GM23248 (cell line): ENCODE measurements around the gene HNRNPM.

Source experiments
- EZH2 ChIP-seq: fragments of 200-600 bp; sonication (generic); IDR thresholded peaks from 2 replicates; pipeline ENCODE4 v1.6.1; 2018; ENCODE audit warnings: antibody characterized with exemption, mild to moderate bottlenecking; ENCODE audit not compliant: insufficient read depth, poor library complexity, severe bottlenecking
- EZH2phosphoT487 ChIP-seq: fragments of 200-600 bp; sonication (generic); IDR thresholded peaks from 2 replicates; pipeline ENCODE4 v1.6.1; 2018; ENCODE audit warnings: antibody characterized with exemption, moderate library complexity, mild to moderate bottlenecking, low read depth; ENCODE audit not compliant: insufficient read depth

GRCh38 chr19:8451885-8452284 lies 7.1 kb downstream of the HNRNPM start:
- TF ChIP-seq EZH2 (no peak), EZH2phosphoT487 (no peak)
